Tibial nerve (tissue), 4 donors: ENCODE measurements around the gene CLEC4F.

Experiments
- EP300 ChIP-seq, 2 donors: sonication (generic); formaldehyde crosslinking; IDR thresholded peaks; one replicate each; pipeline ENCODE4 v1.6.1; 2017; ENCODE audit warnings: antibody characterized with exemption in 2 of 2, mild to moderate bottlenecking in 1 of 2
- POLR2A ChIP-seq, 2 donors: fragments of 450-650 bp; IDR thresholded peaks; one replicate each; pipeline ENCODE4 v1.6.1; 2017; ENCODE audit warnings: antibody characterized with exemption in 2 of 2, mild to moderate bottlenecking in 2 of 2, moderate library complexity in 2 of 2
- TF ChIP-seq, protein P1 (sequence below), 5 experiments: fragments of 200-600 bp in 3 of 5; fragments of 450-650 bp in 2 of 5; sonication (generic) in 3 of 5; IDR thresholded peaks; one replicate each; pipeline ENCODE4 v1.5.1; 2016 to 2019; ENCODE audit warnings: antibody characterized with exemption in 5 of 5, mild to moderate bottlenecking in 3 of 5, moderate library complexity in 2 of 5

DNA sequence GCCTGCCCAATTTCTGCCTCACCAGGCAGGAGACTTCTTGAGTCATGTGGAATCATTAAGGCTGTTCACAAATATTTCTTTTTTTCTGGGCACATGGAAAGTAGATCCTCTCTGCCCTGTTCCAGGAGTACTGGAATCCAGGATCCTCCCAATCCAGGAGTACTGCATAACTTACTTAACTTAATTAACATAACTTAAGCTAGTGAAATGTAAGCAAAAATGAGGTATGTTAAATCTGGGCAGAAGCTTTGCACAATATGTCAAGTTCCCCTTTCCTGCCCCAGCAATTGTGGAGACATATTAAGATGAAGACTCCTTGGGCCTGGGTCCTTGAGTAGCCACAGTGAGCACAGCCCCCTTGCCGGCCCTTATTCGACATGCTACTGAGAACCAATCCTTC is 12.0 kb upstream of the CLEC4F start:
- TF ChIP-seq, protein P1, sequence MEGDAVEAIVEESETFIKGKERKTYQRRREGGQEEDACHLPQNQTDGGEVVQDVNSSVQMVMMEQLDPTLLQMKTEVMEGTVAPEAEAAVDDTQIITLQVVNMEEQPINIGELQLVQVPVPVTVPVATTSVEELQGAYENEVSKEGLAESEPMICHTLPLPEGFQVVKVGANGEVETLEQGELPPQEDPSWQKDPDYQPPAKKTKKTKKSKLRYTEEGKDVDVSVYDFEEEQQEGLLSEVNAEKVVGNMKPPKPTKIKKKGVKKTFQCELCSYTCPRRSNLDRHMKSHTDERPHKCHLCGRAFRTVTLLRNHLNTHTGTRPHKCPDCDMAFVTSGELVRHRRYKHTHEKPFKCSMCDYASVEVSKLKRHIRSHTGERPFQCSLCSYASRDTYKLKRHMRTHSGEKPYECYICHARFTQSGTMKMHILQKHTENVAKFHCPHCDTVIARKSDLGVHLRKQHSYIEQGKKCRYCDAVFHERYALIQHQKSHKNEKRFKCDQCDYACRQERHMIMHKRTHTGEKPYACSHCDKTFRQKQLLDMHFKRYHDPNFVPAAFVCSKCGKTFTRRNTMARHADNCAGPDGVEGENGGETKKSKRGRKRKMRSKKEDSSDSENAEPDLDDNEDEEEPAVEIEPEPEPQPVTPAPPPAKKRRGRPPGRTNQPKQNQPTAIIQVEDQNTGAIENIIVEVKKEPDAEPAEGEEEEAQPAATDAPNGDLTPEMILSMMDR (IDR thresholded peaks at IDR 0.05): no peak
- TF ChIP-seq EP300 (IDR thresholded peaks at IDR 0.05) (no peak), POLR2A (IDR thresholded peaks at IDR 0.05) (no peak)
